HepG2 (cell line): ENCODE measurements around the gene ADCY7. TPM values are rescaled to one million over a fixed set of nuclear protein-coding genes. Genes with fewer than 3 reads are reported as not detected.

Experiments
- DNMT3B ChIP-seq: conservative IDR thresholded peaks from 2 replicates; pipeline ENCODE4 v1.6.1; 2016; ENCODE audit warnings: missing biosample characterization, control low read depth
- FOXJ3 ChIP-seq: sonication (generic); formaldehyde crosslinking; IDR thresholded peaks from 2 replicates; pipeline ENCODE4 v1.4.0; 2020; ENCODE audit warnings: missing genetic modification reagents, mild to moderate bottlenecking, borderline replicate concordance
- FOXP1 ChIP-seq, 2 experiments: fragments of 450-650 bp in 1 of 2; IDR thresholded peaks; 2 replicates each; pipeline ENCODE4 v1.6.1; 2017 to 2018; ENCODE audit warnings: antibody characterized with exemption in 1 of 2
- IKZF4 ChIP-seq: sonication (generic); formaldehyde crosslinking; IDR thresholded peaks from 2 replicates; pipeline ENCODE4 v1.5.1; 2020; ENCODE audit warnings: borderline replicate concordance, mild to moderate bottlenecking, low read depth, missing genetic modification reagents; ENCODE audit errors: not compliant biosample characterization
- KDM6A ChIP-seq: IDR thresholded peaks from 2 replicates; pipeline ENCODE4 v1.6.1; 2016; ENCODE audit warnings: low read depth
- MLLT10 ChIP-seq: sonication (generic); formaldehyde crosslinking; IDR thresholded peaks from 2 replicates; pipeline ENCODE4 v1.4.0; 2020; ENCODE audit warnings: missing genetic modification reagents
- POLR2A ChIP-seq, 2 experiments: IDR thresholded peaks; 2 replicates each; pipeline ENCODE4 v1.6.1; 2011; ENCODE audit warnings: low read depth in 2 of 2, low read length in 2 of 2, mild to moderate bottlenecking in 1 of 2, moderate library complexity in 1 of 2; ENCODE audit not compliant: insufficient read depth in 1 of 2
- POLR2G ChIP-seq: fragments of 200-400 bp; formaldehyde crosslinking; IDR thresholded peaks from 2 replicates; pipeline ENCODE4 v1.6.1; 2018; ENCODE audit warnings: mild to moderate bottlenecking, low read depth, low read length, moderate library complexity
- SALL1 ChIP-seq: sonication (generic); formaldehyde crosslinking; IDR thresholded peaks from 2 replicates; pipeline ENCODE4 v1.8.0; 2022; ENCODE audit warnings: mild to moderate bottlenecking, missing genetic modification reagents
- YEATS2 ChIP-seq: sonication (generic); formaldehyde crosslinking; IDR thresholded peaks from 2 replicates; pipeline ENCODE4 v1.4.0; 2020; ENCODE audit warnings: missing genetic modification reagents, borderline replicate concordance
- ZC3H13 ChIP-seq: sonication (generic); formaldehyde crosslinking; IDR thresholded peaks from 2 replicates; pipeline ENCODE4 v1.8.1; 2023; ENCODE audit warnings: mild to moderate bottlenecking, missing genetic modification reagents, moderate library complexity
- ZFP37 ChIP-seq: sonication (generic); formaldehyde crosslinking; IDR thresholded peaks from 2 replicates; pipeline ENCODE4 v1.4.0; 2020; ENCODE audit warnings: missing genetic modification reagents, borderline replicate concordance
- ZFY ChIP-seq: sonication (generic); formaldehyde crosslinking; IDR thresholded peaks from 2 replicates; pipeline ENCODE4 v1.4.0; 2020; ENCODE audit warnings: missing genetic modification reagents
- ZMAT3 ChIP-seq: sonication (generic); formaldehyde crosslinking; conservative IDR thresholded peaks from 2 replicates; pipeline ENCODE4 v1.7.0; 2021; ENCODE audit warnings: missing genetic modification reagents
- ZNF12 ChIP-seq: sonication (generic); formaldehyde crosslinking; IDR thresholded peaks from 2 replicates; pipeline ENCODE4 v1.5.0; 2020; ENCODE audit warnings: missing genetic modification reagents
- ZNF20 ChIP-seq: sonication (generic); formaldehyde crosslinking; IDR thresholded peaks from 2 replicates; pipeline ENCODE4 v1.4.0; 2020; ENCODE audit warnings: mild to moderate bottlenecking, moderate library complexity, missing genetic modification reagents
- ZNF207 ChIP-seq: fragments of 450-650 bp; IDR thresholded peaks from 2 replicates; pipeline ENCODE4 v1.6.1; 2016; ENCODE audit warnings: antibody characterized with exemption, borderline replicate concordance
- ZNF253 ChIP-seq: sonication (generic); formaldehyde crosslinking; IDR thresholded peaks from 2 replicates; pipeline ENCODE4 v1.8.0; 2022; ENCODE audit warnings: mild to moderate bottlenecking, missing genetic modification reagents, borderline replicate concordance
- ZNF274 ChIP-seq: sonication (generic); formaldehyde crosslinking; IDR thresholded peaks from 2 replicates; pipeline ENCODE4 v1.5.1; 2020; ENCODE audit warnings: mild to moderate bottlenecking, missing genetic modification reagents
- ZNF589 ChIP-seq: sonication (generic); formaldehyde crosslinking; conservative IDR thresholded peaks from 2 replicates; pipeline ENCODE4 v1.8.0; 2022; ENCODE audit warnings: mild to moderate bottlenecking, moderate library complexity, missing genetic modification reagents
- ZNF609 ChIP-seq: sonication (generic); formaldehyde crosslinking; IDR thresholded peaks from 2 replicates; pipeline ENCODE4 v1.4.0; 2020; ENCODE audit warnings: mild to moderate bottlenecking, missing genetic modification reagents, borderline replicate concordance
- ZNF746 ChIP-seq: sonication (generic); formaldehyde crosslinking; IDR thresholded peaks from 2 replicates; pipeline ENCODE4 v1.8.0; 2022; ENCODE audit warnings: mild to moderate bottlenecking, missing genetic modification reagents
- ZNF768 ChIP-seq: sonication (generic); formaldehyde crosslinking; IDR thresholded peaks from 2 replicates; pipeline ENCODE4 v1.4.0; 2020; ENCODE audit warnings: missing genetic modification reagents
- ZNF883 ChIP-seq: sonication (generic); formaldehyde crosslinking; IDR thresholded peaks from 2 replicates; pipeline ENCODE4 v1.5.1; 2020; ENCODE audit warnings: mild to moderate bottlenecking, missing genetic modification reagents; ENCODE audit errors: not compliant biosample characterization
- ZZZ3 ChIP-seq: sonication (generic); formaldehyde crosslinking; IDR thresholded peaks from 2 replicates; pipeline ENCODE4 v1.4.0; 2020; ENCODE audit warnings: missing genetic modification reagents, mild to moderate bottlenecking, borderline replicate concordance
- polyA plus RNA-seq, 8 experiments: library from polyadenylated mRNA; depleted of rRNA in 3 of 8; stranded (reverse) in 7 of 8; unstranded in 1 of 8; fragments of >200 nt; fragmentation: Illumina TruSeq in 4 of 8; extraction: Trizol in 4 of 8; gene quantifications; 2 replicates each; pipeline versions ENCODE4 v1.2.1 to v1.2.3, GENCODE V29; 2011 to 2016; ENCODE audit warnings: low read depth in 4 of 8, missing spikeins in 1 of 8, mixed read lengths in 1 of 8; ENCODE audit not compliant: insufficient read depth in 1 of 8
- total RNA-seq, 5 experiments: library from RNA; depleted of rRNA; stranded (reverse); fragments of >200 nt; fragmentation: Illumina TruSeq; extraction: Trizol; gene quantifications; 2 replicates each; pipeline ENCODE4 v1.2.3, GENCODE V29; 2016; ENCODE audit warnings: low read depth in 1 of 5

Gene ADCY7
- total and polyA plus RNA-seq, 2 of the 13 experiments (the other 11 are each of a cell fraction or from before 2014, with no cell fraction given), result 2.2 to 4.3 TPM

GRCh38 chr16:50310308-50311133, 44.2 kb downstream of the ADCY7 start (continued):
- no peak for TF ChIP-seq ZNF253 (CRISPR knock-in tag)
- TF ChIP-seq IKZF4 (CRISPR knock-in tag), result no peak
- no peak for TF ChIP-seq MLLT10 (CRISPR knock-in tag)
- 0 out of 2 replicates have a peak, but pooled peaks have one; percentile 48 for TF ChIP-seq ZNF746 (CRISPR knock-in tag)
- TF ChIP-seq ZNF274 (CRISPR knock-in tag), result no peak
- no peak for TF ChIP-seq ZNF207
- TF ChIP-seq DNMT3B (CRISPR knock-in tag), result no peak
- TF ChIP-seq ZFY (CRISPR knock-in tag), result no peak
- 0 out of 2 replicates have a peak, but pooled peaks have one; percentile 37 for TF ChIP-seq POLR2G
- peak; percentile 3 for TF ChIP-seq ZNF883 (CRISPR knock-in tag)
- no peak for TF ChIP-seq YEATS2 (CRISPR knock-in tag)
- no peak for TF ChIP-seq POLR2A (IDR thresholded peaks at IDR 0.05; ENCODE audit: insufficient read depth in 1 of 2, low read depth in 2 of 2, low read length in 2 of 2)
- TF ChIP-seq ZNF12 (CRISPR knock-in tag), result no peak
- no peak for TF ChIP-seq FOXP1 (IDR thresholded peaks at IDR 0.05)
- no peak for TF ChIP-seq FOXP1 (CRISPR knock-in tag; IDR thresholded peaks at IDR 0.05)
- peak; percentile 45; the same call in 1 of the 2 replicates for TF ChIP-seq ZNF768 (CRISPR knock-in tag)
- TF ChIP-seq FOXJ3 (CRISPR knock-in tag), result no peak
- TF ChIP-seq ZNF609 (CRISPR knock-in tag), result no peak
- no peak for TF ChIP-seq KDM6A (CRISPR knock-in tag)
- TF ChIP-seq ZNF589, result no peak
- no peak for TF ChIP-seq ZNF20 (CRISPR knock-in tag)
- TF ChIP-seq SALL1 (CRISPR knock-in tag), result no peak
- TF ChIP-seq ZZZ3 (CRISPR knock-in tag), result no peak
- no peak for TF ChIP-seq ZC3H13 (CRISPR knock-in tag)
- no peak for TF ChIP-seq ZMAT3 (CRISPR knock-in tag)
- TF ChIP-seq ZFP37, result no peak
